ENCODE results near the gene AVPR2. TPM values are rescaled to one million over a fixed set of nuclear protein-coding genes. Genes with fewer than 3 reads are reported as not detected.
A peak's percentile ranks its signal among the peaks of the same experiment; 100 is the strongest.

AVPR2 gene
- total and polyA plus RNA-seq, 5 experiments from 2014 or later: not detected

DNA sequence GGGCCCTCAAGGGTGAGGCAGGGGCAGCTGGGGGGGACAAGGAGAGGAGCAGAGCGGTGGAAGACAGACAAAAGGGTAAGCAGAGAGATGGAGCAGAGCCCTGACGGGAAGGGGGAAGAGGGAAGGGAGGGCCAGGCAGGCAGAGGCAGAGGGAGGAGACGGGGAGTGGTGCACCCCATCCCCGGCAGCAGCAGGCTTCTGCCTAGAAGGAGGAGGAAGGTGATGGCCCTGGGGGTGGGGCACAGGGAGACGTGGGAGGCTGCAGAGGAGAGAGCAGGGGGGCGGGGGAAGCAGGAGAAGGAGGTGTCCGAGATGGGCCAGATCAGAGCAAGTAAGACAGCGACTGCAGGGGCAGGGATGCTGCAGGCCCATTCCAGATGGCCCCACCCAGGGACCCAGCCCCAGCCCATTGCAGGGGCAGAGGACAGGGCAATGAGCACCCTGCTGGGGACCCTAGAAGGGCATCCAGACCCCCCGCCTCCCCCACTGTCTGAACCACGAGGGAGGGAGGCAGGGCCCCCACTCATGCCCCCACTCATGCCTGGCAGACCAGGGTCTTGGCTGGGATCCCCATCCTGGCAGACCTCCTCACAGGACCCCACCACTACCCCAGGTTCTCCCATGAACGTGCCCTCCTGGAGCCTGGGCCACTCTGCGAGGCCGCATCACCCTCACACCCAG, 21.2 kb upstream of the AVPR2 start:
- no peak for ATAC-seq
- no peak for DNase-seq
- Mint-ChIP-seq H3K4me3 (no peak overlapping the region), H3K9me3 (no peaks in the 10 kb centered on the region), H3K27me3 (peaks cover 5 to 43% (median 10%) of the 10 kb centered on the region in 5 donors), H3K27ac (no peak overlapping the region), H3K36me3 (no peaks in the 10 kb centered on the region), H3K4me1 (peaks cover 4 to 12% (median 9%) of the 10 kb centered on the region in 4 donors)
- POLR2A ChIA-PET: no interaction called here

DNA sequence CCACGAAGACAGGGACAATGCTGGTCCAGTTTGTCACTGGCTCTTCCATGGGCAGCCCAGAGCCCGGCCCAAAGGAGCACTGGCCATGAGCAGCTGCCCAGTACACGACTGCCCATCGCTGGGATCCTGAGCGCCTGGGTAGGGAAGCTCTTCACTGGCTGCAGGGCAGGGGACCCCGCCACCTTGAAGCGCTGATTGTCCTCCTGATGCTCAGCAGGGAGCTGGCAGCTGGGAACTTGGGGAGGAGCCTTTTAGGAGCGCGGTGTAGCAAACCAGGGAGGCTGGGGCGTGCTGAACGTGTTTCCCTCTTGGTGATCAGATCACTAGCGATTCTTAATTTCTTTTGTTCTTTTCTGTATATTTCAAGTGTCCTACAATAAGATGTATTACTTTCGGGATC, 20.3 kb upstream of the AVPR2 start:
- no peak overlapping the region for H3K27ac Mint-ChIP-seq
- POLR2A ChIA-PET: no interaction called here
- H3K4me3 Mint-ChIP-seq: peak overlapping the region in 3 of 10 donors; percentile 14 to 60 (median 22)
- peaks cover 2 to 11% (median 3%) of the 10 kb centered on the region in 4 donors for H3K4me1 Mint-ChIP-seq
- no peaks in the 10 kb centered on the region for H3K36me3 Mint-ChIP-seq
- H3K27me3 Mint-ChIP-seq: peaks cover 4 to 36% (median 6%) of the 10 kb centered on the region in 5 donors
- ATAC-seq: no peak
- H3K9me3 Mint-ChIP-seq: peaks cover 0 to 2% (median 0%) of the 10 kb centered on the region in 9 donors
- DNase-seq: no peak

GRCh38 chrX:153884590-153884989, 19.9 kb upstream of the AVPR2 start:
- H3K4me1 Mint-ChIP-seq: peaks cover 0 to 11% (median 0%) of the 10 kb centered on the region in 4 donors
- ATAC-seq (no peak), DNase-seq (no peak)
- peaks cover 3 to 32% (median 5%) of the 10 kb centered on the region in 5 donors for H3K27me3 Mint-ChIP-seq
- no peaks in the 10 kb centered on the region for H3K36me3 Mint-ChIP-seq
- peaks cover 0 to 3% (median 0%) of the 10 kb centered on the region in 9 donors for H3K9me3 Mint-ChIP-seq
- no peak overlapping the region for H3K27ac Mint-ChIP-seq
- POLR2A ChIA-PET: interaction anchor here (1.2 kb wide), 1 partner anchor 11 kb away, joined by 3 read pairs; no protein-coding TSS in a partner anchor
- H3K4me3 Mint-ChIP-seq: peak overlapping the region in 5 of 10 donors; percentile 14 to 60 (median 36)

DNA sequence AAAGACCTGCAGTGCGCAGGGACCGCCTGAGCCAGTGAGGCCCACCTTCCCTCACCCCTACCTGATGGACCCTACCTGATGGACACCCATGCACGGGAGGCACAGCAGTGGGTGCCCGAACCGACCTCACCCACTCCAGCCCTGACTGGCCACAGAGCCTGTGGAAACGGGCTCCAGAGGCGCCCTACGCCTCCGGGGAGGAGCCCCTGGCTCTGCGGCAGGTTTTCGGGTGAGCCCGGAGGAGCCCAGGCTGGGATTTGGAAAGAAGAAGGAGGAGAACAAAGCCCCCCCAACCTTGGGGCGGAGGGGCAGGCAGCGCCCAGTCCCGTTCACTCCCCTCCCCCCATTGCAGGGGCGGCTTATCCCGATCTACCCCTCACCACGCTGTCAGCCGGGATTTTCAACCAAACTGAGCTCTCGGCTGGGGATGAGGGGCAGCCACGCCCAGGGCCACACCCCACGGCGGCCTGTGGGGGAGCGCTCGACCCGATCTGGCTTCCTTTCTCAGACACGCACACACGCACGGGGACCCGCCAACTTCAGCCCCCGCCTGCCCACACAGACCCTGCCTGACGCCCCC, 19.2 kb upstream of the AVPR2 start:
- Mint-ChIP-seq H3K9me3 (peaks cover 0 to 3% (median 0%) of the 10 kb centered on the region in 9 donors), H3K4me3 (peak overlapping the region in 8 of 10 donors; percentile 33 to 65 (median 44)), H3K27me3 (peaks cover 3 to 30% (median 5%) of the 10 kb centered on the region in 5 donors), H3K36me3 (no peaks in the 10 kb centered on the region), H3K4me1 (peaks cover 0 to 11% (median 0%) of the 10 kb centered on the region in 4 donors), H3K27ac (no peak overlapping the region)
- DNase-seq: no peak
- peak; percentile 36 to 50 for ATAC-seq
- POLR2A ChIA-PET: interaction anchor here (1.2 kb wide), 1 partner anchor 12 kb away, joined by 3 read pairs; no protein-coding TSS in a partner anchor

- ATAC-seq (peak; percentile 30 to 46), DNase-seq (peak in 1 of 10 donors; percentile 26)
- POLR2A ChIA-PET: interaction anchor here (0.7 kb wide), 1 partner anchor 59 kb away, joined by 3 read pairs; no protein-coding TSS in a partner anchor
- Mint-ChIP-seq H3K4me3 (peak within 1 kb of the TSS in 8 of 10 donors; percentile 33 to 65 (median 51)), H3K4me1 (peaks cover 0 to 11% (median 0%) of the 10 kb centered on the region in 4 donors), H3K9me3 (peaks cover 0 to 3% (median 0%) of the 10 kb centered on the region in 9 donors), H3K36me3 (no peaks in the 10 kb centered on the region), H3K27ac (no peak within 1 kb of the TSS), H3K27me3 (peaks cover 3 to 27% (median 4%) of the 10 kb centered on the region in 5 donors)
Measured at GRCh38 chrX:153885968-153886903, 18.2 kb upstream of the AVPR2 start, which contains the start of gene L1CAM. Gene L1CAM (minus strand): TSS chrX:153886173. CDS start chrX:153875836, 10,337 bp downstream.

DNA sequence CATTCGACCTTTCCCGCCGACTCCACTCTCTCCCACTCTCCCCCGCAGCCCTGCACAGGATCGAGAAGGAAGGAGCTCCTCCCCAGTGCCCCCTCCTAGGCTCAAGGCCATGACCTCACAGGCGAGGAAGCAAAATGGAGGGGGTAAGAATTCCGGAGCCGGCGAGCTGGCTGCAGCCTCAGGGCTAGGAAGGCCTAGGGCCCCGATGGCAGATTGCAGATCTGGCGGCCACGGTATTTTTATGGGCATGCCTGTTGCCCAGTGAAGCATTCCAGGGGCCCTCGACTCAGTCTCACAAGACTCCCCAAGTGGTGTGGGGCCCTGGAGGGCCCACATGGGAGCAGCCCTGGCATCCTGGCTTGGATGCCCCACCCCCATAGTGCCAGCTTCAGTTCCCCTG, 17.6 kb upstream of the AVPR2 start:
- DNase-seq (no peak), ATAC-seq (no peak)
- H3K27me3 Mint-ChIP-seq: peaks cover 3 to 25% (median 4%) of the 10 kb centered on the region in 5 donors
- peaks cover 0 to 3% (median 0%) of the 10 kb centered on the region in 9 donors for H3K9me3 Mint-ChIP-seq
- peaks cover 0 to 11% (median 0%) of the 10 kb centered on the region in 4 donors for H3K4me1 Mint-ChIP-seq
- H3K4me3 Mint-ChIP-seq: peak overlapping the region in 6 of 10 donors; percentile 18 to 63 (median 31)
- POLR2A ChIA-PET: interaction anchor here (0.7 kb wide), 1 partner anchor 58 kb away, joined by 3 read pairs; no protein-coding TSS in a partner anchor
- H3K27ac Mint-ChIP-seq: no peak overlapping the region
- no peaks in the 10 kb centered on the region for H3K36me3 Mint-ChIP-seq

- Mint-ChIP-seq H3K9me3 (peaks cover 0 to 3% (median 0%) of the 10 kb centered on the region in 9 donors), H3K4me1 (peaks cover 0 to 11% (median 0%) of the 10 kb centered on the region in 4 donors), H3K36me3 (no peaks in the 10 kb centered on the region), H3K27me3 (peaks cover 2 to 22% (median 3%) of the 10 kb centered on the region in 5 donors), H3K4me3 (peak overlapping the region in 3 of 10 donors; percentile 22 to 43 (median 25)), H3K27ac (no peak overlapping the region)
- ATAC-seq (no peak), DNase-seq (no peak)
- POLR2A ChIA-PET: interaction anchor here (0.5 kb wide), 1 partner anchor 12 kb away, joined by 3 read pairs; no protein-coding TSS in a partner anchor
Measured at GRCh38 chrX:153887385-153887784, 17.1 kb upstream of the AVPR2 start.

- Mint-ChIP-seq H3K36me3 (no peaks in the 10 kb centered on the region), H3K4me3 (peak overlapping the region in 1 of 10 donors; percentile 28), H3K27ac (no peak overlapping the region), H3K27me3 (peaks cover 0 to 16% (median 2%) of the 10 kb centered on the region in 5 donors), H3K9me3 (peaks cover 0 to 3% (median 0%) of the 10 kb centered on the region in 9 donors), H3K4me1 (peaks cover 0 to 11% (median 0%) of the 10 kb centered on the region in 4 donors)
- DNase-seq (no peak), ATAC-seq (no peak)
- POLR2A ChIA-PET: interaction anchor here (0.7 to 0.9 kb wide), 2 partner anchors 37 to 58 kb away, joined by 3 to 4 read pairs; partner anchors contain the start of gene ARHGAP4
Measured at GRCh38 chrX:153888344-153888743, 16.1 kb upstream of the AVPR2 start.

DNA sequence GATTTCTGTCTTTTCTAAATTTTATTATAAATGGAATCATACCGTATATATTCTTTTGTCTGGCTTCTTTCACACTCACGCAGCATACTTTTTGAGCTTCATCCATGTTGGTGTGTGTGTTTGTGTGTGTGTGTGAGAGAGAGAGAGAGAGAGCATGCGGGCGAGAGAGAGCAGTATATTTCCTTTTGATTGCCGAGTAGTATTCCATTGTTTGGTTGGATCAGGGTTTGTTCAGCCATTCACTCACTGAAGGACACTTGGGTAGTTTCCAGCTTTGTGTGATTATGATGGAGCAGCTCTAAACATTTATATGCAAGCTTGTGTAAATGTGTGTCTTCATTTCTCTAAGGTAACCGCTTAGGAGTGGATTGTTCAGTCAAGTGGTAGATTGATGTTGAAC, 15.3 kb upstream of the AVPR2 start:
- Mint-ChIP-seq H3K9me3 (peaks cover 0 to 3% (median 0%) of the 10 kb centered on the region in 9 donors), H3K4me1 (peaks cover 0 to 11% (median 0%) of the 10 kb centered on the region in 4 donors), H3K4me3 (no peak overlapping the region), H3K36me3 (no peaks in the 10 kb centered on the region), H3K27me3 (peaks cover 0 to 10% (median 2%) of the 10 kb centered on the region in 5 donors), H3K27ac (no peak overlapping the region)
- POLR2A ChIA-PET: interaction anchor here (0.7 to 0.9 kb wide), 2 partner anchors 37 to 175 kb away, joined by 3 to 6 read pairs; partner anchors contain the start of gene ARHGAP4
- ATAC-seq (no peak), DNase-seq (no peak)

DNA sequence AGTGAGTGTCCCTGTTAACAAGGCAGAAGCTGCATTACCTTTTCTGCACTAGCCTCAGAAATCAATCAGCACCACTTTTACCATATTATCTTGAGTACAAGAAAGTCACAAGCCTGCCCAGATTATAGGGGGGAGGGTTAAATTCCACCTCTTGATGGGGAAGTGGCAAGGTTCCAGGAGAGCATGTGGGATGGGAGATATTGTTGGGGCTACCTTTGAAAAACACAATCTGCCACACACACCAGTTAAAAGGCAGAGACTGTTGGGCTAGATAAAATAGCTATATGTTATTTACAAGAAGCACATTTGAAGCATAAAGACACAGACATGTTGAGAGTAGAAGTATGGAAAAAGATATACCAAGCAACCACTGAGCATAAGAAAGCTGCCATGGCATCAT, 6.6 kb upstream of the AVPR2 start:
- no peaks in the 10 kb centered on the region for H3K36me3 Mint-ChIP-seq
- H3K4me1 Mint-ChIP-seq: peaks cover 13 to 31% (median 27%) of the 10 kb centered on the region in 4 donors
- POLR2A ChIA-PET: interaction anchor here (0.7 kb wide), 1 partner anchor 430 kb away, joined by 4 read pairs; no protein-coding TSS in a partner anchor
- peaks cover 0 to 1% (median 0%) of the 10 kb centered on the region in 5 donors for H3K27me3 Mint-ChIP-seq
- ATAC-seq (no peak), DNase-seq (no peak)
- no peak overlapping the region for H3K4me3 Mint-ChIP-seq
- H3K27ac Mint-ChIP-seq: no peak overlapping the region
- peaks cover 0 to 7% (median 0%) of the 10 kb centered on the region in 9 donors for H3K9me3 Mint-ChIP-seq

DNA sequence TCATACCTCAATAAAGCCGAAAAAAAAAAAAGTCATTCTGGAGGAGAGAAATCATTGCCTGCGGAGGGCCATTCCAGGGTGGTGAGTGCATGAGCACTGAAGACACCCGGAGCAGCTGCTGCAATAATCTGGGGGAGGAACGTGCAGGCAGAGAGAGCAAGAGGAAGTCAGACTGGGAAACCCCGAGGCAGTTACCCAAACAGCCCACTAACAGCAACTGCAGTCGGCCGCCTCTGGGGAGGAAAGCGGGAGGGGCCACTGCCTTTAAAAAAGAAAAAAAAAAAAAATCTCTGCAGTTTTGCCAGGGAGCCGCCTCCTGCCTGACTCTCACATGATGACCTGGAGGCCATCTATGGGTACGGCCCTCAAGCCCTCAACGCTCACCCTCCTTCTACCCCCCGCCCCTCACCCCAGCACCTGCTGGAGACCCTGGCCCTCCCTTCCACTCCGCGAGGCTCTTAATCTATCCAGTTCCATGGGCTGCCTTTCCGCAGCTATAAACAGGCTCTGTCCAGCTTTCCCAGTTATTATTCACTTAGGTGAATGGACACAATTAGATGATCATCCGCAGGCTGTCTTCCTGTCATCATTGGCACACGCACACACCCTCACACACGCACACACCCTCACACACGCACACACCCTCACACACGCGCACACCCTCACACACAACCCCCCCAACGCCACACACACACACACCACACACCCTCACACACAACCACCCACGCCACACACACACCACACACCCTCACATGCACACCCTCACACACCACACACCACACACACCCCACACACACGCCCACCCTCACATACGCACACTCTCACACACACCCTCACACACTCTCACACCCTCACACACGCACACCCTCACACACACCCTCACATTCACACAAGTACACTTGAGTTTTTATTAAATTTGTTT, 3.4 kb upstream of the AVPR2 start:
- H3K9me3 Mint-ChIP-seq: peaks cover 0 to 6% (median 0%) of the 10 kb centered on the region in 9 donors
- DNase-seq: peak; percentile 37 to 80 (median 56)
- POLR2A ChIA-PET: interaction anchor here (0.7 to 1.4 kb wide), 6 partner anchors 8 to 330 kb away, joined by 3 to 5 read pairs (median 4); no protein-coding TSS in a partner anchor
- peaks cover 0 to 1% (median 0%) of the 10 kb centered on the region in 5 donors for H3K27me3 Mint-ChIP-seq
- peak; percentile 83 to 88 for ATAC-seq
- H3K4me3 Mint-ChIP-seq: peak overlapping the region; percentile 3 to 76 (median 64)
- peak overlapping the region in 7 of 10 donors; percentile 9 to 85 (median 37) for H3K27ac Mint-ChIP-seq
- no peaks in the 10 kb centered on the region for H3K36me3 Mint-ChIP-seq
- peaks cover 30 to 57% (median 49%) of the 10 kb centered on the region in 4 donors for H3K4me1 Mint-ChIP-seq

All from naive thymus-derived CD8-positive, alpha-beta T cell (primary cell).